M059J (cell line): ENCODE results near the gene HMCN2. TPM values are rescaled to one million over a fixed set of nuclear protein-coding genes. Genes with fewer than 3 reads are reported as not detected.
A peak's percentile ranks its signal among the peaks of the same experiment; 100 is the strongest.
"Not testable (repeated sequence)": the region's sequence is repeated elsewhere in the genome, so short reads cannot be mapped to it uniquely, and the experiment has no call there.

Experiments used
- DNase-seq: peaks from one replicate; pipeline ENCODE4 v3.0.0-alpha.2; 2012; ENCODE audit warnings: low read depth
- total RNA-seq: library from RNA; depleted of rRNA; stranded (reverse); fragments of >200 nt; shearing (Covaris generic); gene quantifications from 2 replicates; pipeline ENCODE4 v1.2.3, GENCODE V29; 2014

The HMCN2 gene
- total RNA-seq, 1 experiment from 2014 or later = not detected

- no peak for DNase-seq
Observed at GRCh38 chr9:130430734-130431535, 165.4 kb downstream of the HMCN2 start.

DNA sequence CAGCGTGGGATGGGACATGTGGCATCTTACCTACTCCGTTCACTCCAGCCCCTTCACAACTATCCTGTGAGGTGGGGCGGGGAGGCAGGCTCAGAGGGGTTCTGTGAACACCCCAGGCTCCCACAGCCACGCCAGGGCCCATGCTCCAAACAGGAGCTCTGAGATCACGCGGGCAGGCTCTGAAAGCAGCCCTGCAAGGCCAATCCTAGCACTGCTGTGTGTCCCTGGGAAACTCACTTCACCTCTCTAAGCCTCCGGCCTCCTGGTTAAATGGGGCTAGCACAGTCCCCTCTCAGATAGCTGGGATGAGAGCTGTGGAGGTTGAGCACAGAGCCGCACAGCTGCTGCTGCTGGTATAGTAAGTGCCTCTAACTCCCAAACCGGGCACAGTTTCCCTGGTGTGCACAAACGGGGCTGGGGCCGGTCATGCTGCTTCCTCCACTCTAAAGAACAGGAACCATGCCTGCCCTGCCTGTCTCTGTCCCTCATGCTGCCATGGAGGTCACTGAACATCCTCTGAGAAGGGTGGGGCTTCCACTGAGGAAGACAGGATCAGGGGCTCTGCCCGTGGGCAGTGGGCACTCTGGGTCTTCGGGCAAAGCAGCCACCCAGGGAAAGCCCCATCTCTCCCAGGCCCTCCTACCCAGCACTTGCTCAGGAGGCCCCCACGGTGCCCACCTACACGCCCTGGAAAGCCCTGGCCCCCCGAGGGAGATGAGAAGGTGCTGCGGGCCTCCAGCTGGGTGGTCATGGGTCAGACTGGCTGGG, 166.2 kb downstream of the HMCN2 start:
- DNase-seq = no peak

GRCh38 chr9:130432362-130432761, 166.8 kb downstream of the HMCN2 start:
- no peak for DNase-seq

GRCh38 chr9:130432796-130433167, 167.2 kb downstream of the HMCN2 start:
- DNase-seq = no peak

DNA sequence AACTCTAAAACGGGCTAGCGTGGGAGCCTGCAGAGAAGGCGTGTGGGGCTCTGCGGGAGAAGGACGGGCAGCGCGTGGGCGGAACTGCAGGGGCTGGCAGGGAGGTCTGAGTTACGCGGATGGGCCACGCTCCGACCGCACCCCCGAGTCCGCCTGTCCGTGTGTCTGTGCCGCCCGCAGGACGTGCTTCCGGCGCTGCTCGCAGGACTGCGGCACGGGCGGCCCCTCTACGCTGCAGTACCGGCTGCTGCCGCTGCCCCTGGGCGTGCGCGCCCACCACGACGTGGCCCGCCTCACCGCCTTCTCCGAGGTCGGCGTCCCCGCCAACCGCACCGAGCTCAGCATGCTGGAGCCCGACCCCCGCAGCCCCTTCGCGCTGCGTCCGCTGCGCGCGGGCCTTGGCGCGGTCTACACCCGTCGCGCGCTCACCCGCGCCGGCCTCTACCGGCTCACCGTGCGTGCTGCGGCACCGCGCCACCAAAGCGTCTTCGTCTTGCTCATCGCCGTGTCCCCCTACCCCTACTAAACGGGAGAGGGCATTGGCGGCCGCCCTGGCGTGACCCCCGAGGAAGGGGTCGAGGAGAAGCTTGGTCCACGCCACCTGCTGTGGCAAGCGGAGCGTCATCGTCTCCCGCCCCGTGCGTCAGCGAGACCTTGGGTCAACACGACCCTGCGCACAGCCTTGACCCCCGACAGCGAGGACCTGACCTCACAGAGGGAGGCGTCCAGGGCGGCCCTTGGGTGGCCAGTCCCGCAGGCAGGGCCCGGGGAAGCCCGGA, 167.8 kb downstream of the HMCN2 start:
- DNase-seq = no peak

DNA sequence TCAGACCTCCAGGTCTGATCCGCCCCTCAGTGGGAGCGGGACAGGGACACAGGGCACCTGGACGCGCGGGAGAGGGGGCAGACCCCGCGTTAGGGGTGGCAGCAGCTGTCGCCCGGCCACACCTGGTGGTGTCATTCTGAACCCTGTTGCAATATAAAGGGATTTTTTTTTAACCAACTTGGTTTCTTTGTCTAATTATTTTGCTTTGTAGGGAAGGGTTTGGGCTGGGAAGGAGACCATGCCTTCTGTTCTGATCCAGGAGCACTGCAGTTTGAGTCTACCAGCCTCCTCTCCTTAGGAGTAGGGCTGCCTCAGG, 168.3 kb downstream of the HMCN2 start:
- DNase-seq = no peak

DNA sequence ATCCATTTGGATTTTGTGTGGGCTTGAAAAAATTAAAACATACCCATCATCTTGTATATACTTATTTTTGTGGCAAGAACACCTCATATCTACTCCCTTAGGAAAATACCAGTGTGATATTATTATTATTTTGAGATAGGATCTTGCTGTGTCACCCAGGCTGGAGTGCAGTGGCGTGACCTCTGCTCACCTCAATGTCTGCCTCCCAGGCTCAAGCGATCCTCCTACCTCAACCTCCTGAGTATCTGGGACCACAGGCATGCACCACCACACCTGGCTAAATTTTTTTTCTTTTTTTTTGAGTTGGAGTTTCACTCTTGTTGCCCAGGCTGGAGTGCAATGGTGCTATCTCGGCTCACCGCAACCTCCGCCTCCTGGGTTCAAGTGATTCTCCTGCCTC, 169.1 kb downstream of the HMCN2 start:
- not testable (repeated sequence) for DNase-seq

GRCh38 chr9:130437011-130437789, 171.6 kb downstream of the HMCN2 start:
- DNase-seq = no peak

DNA sequence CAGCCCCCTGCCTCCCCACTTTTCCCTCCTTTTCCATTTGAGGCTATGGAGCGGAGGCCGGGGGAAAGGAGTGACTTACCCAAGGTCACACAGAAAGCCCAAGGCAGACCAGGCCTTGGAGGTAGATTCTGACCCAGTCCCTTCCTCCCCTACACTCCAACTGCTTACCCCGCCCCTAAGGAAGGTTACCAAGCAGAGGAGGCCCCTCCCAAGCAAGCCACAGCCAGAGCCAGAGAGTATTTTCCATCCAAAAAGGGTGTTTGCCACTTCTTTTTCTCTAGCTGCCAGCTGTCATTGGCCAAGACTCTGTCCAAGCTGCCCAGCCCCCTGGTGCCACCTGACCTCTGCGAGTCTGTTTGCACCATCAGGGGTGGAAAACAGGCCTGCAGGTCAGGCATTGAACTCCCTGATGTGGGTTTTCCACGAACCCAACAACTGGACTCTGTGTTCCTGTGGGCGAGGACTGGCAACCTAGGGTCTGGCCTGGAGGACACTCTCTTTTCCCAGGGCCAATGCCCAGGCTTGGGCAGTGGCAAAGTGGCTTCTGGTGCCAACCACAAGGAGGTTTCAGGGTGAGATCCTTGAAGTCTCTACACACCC, 172.9 kb downstream of the HMCN2 start:
- DNase-seq = no peak

- no peak for DNase-seq
Observed at GRCh38 chr9:130441031-130441430, 175.5 kb downstream of the HMCN2 start.

GRCh38 chr9:130442746-130443455, 177.3 kb downstream of the HMCN2 start:
- no peak for DNase-seq

DNA sequence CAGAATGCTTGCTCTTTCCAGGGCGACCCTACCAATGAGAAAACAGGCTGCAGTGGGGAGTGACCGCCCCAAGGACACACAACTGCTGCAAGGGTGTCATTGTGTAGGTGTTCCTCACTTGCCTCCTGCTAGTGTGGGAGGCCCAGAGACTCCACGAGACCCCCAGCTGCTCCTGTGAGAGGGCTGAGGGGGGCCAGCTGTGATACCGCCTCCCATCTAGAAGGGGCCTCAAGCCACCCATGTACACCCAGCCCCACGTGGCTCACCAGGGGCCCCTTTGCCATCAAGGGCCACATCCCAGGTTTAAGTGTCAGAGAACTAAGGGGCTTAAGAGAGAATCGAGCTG, 177.9 kb downstream of the HMCN2 start:
- DNase-seq = no peak

DNA sequence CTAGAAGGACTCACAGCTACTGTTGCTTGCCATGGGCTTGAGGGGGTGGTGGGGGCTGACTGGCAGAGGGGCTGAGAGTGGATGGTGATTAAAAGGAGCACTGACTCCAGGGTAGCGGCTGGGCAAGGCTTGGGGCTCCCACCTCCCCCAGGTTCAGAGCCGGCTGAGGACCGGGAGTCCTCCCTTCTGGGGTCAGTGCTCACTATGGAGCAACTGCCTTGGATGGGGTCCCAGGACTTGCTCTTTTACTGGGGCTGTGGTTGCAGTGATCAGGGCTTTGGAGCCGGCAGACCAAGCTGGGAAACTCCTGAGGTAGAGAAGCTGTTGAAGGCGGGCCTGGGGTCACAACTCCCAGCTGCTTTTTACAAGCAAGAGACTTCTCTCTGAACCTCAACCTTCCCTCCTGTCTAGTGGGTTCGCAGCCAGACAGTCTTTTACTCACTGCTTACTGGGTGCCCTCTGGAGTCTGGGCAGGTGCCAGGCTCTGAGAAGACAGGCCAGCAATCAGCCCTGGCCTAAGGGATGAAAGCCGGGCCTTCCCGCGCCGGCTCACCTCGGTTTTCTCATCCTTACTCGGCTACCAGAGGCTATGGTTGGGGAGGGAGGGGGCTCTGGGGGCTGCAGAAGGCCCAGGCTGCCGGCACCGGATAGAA, 178.4 kb downstream of the HMCN2 start:
- no peak for DNase-seq

DNA sequence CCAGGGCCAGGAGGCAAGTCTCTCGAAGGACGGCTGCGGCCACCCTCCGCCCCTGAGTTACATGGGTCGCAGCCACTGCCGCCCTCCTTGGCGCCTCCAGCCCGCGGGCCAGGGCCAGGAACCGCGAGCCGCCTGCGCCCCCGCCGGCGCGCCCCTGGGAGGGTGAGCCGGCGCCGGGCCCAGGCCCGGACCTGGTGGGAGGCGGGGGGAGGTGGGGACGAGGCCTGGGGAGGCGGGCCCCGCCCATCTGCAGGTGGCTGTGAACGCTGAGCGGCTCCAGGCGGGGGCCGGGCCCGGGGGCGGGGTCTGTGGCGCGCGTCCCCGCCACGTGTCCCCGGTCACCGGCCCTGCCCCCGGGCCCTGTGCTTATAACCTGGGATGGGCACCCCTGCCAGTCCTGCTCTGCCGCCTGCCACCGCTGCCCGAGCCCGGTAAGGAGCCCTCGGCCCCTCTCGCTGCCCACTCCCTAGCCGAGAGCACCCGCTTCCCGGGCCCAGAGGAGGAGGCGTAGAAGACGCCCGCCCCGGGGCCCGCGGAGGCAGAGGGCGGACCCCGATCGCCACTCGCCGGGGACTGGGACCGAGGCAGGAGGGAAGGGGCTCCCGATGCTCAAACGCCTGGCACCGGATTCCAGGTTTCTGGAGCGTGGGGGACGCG, 179.1 kb downstream of the HMCN2 start, which contains the start of gene ASS1:
Gene ASS1 (plus strand): TSS at position 397 of the 657 bp plus-strand sequence. CDS start 7,268 bp downstream, outside the sequence.
- no peak for DNase-seq

- no peak for DNase-seq
Observed at GRCh38 chr9:130445268-130445983, 179.9 kb downstream of the HMCN2 start.

GRCh38 chr9:130446101-130446861, 180.7 kb downstream of the HMCN2 start:
- DNase-seq = peak; percentile 55

DNA sequence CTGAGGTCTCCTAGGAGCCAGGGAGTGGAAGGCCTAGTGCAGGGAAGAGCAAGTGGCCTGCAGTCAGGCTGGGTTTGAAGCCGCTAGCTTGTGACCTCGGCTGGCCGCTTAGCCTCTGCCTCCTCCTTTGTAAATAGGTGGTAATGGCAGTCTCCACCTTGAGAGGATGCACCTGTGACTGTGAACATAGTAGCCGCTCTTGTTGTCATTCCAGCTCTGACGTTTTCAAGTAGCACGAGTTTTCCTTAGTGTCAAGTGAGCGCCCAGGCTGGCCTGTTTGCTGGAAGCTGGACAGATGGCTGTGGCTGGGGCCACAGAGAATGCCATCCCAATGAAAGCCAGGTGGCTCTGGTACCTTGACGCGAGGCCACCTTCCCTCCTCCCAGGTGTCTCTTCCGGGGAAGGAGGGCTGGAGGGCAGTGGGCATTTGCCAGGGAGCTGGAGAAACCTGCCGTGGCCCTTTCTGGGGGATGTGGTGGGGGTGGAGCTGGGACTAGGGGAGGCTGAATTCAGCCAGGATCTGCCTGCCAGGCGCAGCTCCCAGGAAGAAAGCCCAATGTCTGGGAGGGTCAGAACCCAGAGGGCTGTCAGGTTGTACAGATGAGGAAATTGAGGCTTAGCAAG, 181.7 kb downstream of the HMCN2 start:
- no peak for DNase-seq
